Activated CD8-positive, alpha-beta T cell treated with anti-CD3 and anti-CD28 coated beads for 36 hours (primary cell): ENCODE measurements around the gene SPANXC. TPM values are rescaled to one million over a fixed set of nuclear protein-coding genes. Genes with fewer than 3 reads are reported as not detected.
"Not testable (repeated sequence)": the region's sequence is repeated elsewhere in the genome, so short reads cannot be mapped to it uniquely, and the experiment has no call there.

ENCODE experiments used
- ATAC-seq: fragments of 200-7000 bp; cut with Tn5 transposase; one replicate; pipeline ENCODE4 v1.10.0; 2021; ENCODE audit warnings: mild to moderate bottlenecking, moderate library complexity
- CTCF ChIA-PET: fragments of 350-600 bp; sonication (Branson Sonifier 250); formaldehyde crosslinking; loops from one replicate; lab custom pipeline; 2021; ENCODE audit warnings: antibody characterized with exemption; lab: Charles Lee
- POLR2A ChIA-PET: fragments of 350-600 bp; sonication (Branson Sonifier 250); formaldehyde crosslinking; loops from one replicate; lab custom pipeline; 2021; ENCODE audit warnings: antibody characterized with exemption; lab: Charles Lee
- DNase-seq: peaks from one replicate; pipeline ENCODE4 v3.0.0-alpha.2; 2020
- H3K27ac Mint-ChIP-seq: one replicate; pipeline ENCODE4 v1.8.0; 2021; ENCODE audit warnings: mild to moderate bottlenecking, mixed read lengths
- H3K27me3 Mint-ChIP-seq: one replicate; pipeline ENCODE4 v1.8.0; 2021; ENCODE audit warnings: mixed read lengths
- H3K36me3 Mint-ChIP-seq: one replicate; pipeline ENCODE4 v1.8.0; 2021; ENCODE audit warnings: low read depth, mixed read lengths
- H3K4me1 Mint-ChIP-seq: one replicate; pipeline ENCODE4 v1.8.0; 2021; ENCODE audit warnings: low read depth, mixed read lengths
- H3K4me3 Mint-ChIP-seq: one replicate; pipeline ENCODE4 v1.8.0; 2021; ENCODE audit warnings: mild to moderate bottlenecking, moderate library complexity, mixed read lengths
- H3K9me3 Mint-ChIP-seq: one replicate; pipeline ENCODE4 v1.8.0; 2021; ENCODE audit warnings: mixed read lengths
- CTCF ChIP-seq: fragments of 200-600 bp; IDR thresholded peaks from one replicate; pipeline ENCODE4 v1.8.0; 2022; ENCODE audit warnings: antibody characterized with exemption, mild to moderate bottlenecking
- intact Hi-C: fragments of 100-400 bp; cut with micrococcal nuclease; formaldehyde crosslinking; loops from one replicate; pipeline ENCODE4 v1.10.0; 2022
- total RNA-seq, 2 experiments: library from RNA; stranded (reverse); gene quantifications; one replicate each; pipeline ENCODE4 v1.2.3, GENCODE V29; 2021

SPANXC gene
- not detected for total RNA-seq

- H3K4me3 Mint-ChIP-seq, DNase-seq, CTCF ChIA-PET, H3K36me3 Mint-ChIP-seq, POLR2A ChIA-PET, H3K9me3 Mint-ChIP-seq, ATAC-seq, H3K27ac Mint-ChIP-seq, H3K27me3 Mint-ChIP-seq, H3K4me1 Mint-ChIP-seq, intact Hi-C loops: not testable (repeated sequence)
These were observed at the start of gene SPANXC for GRCh38 chrX:141242417-141242816. Gene SPANXC (minus strand): TSS chrX:141242517. CDS start chrX:141242457, 60 bp downstream.

GRCh38 chrX:141279476-141279875 lies 37.2 kb upstream of the SPANXC start:
- Mint-ChIP-seq H3K4me1 (no peaks in the 10 kb centered on the region), H3K9me3 (no peaks in the 10 kb centered on the region), H3K36me3 (no peaks in the 10 kb centered on the region), H3K4me3 (no peak overlapping the region), H3K27ac (no peak overlapping the region), H3K27me3 (no peaks in the 10 kb centered on the region)
- ATAC-seq (no peak), DNase-seq (no peak)
- ChIA-PET POLR2A (no interaction called here), CTCF (no interaction called here)
- TF ChIP-seq CTCF: no peak
- intact Hi-C loops: no loop called here

GRCh38 chrX:141278306-141278705 lies 36.0 kb upstream of the SPANXC start:
- no peak for ATAC-seq
- Mint-ChIP-seq H3K9me3 (no peaks in the 10 kb centered on the region), H3K27ac (no peak overlapping the region), H3K4me3 (no peak overlapping the region), H3K4me1 (no peaks in the 10 kb centered on the region), H3K36me3 (no peaks in the 10 kb centered on the region), H3K27me3 (no peaks in the 10 kb centered on the region)
- intact Hi-C loops: no loop called here
- DNase-seq: peak; percentile 6
- TF ChIP-seq CTCF: no peak
- POLR2A ChIA-PET: no interaction called here
- CTCF ChIA-PET: interaction anchor here (1.3 to 1.6 kb wide), 2 partner anchors 360 to 513 kb away, joined by 3 to 7 read pairs; no protein-coding TSS in a partner anchor

- intact Hi-C loops: no loop called here
- H3K27me3 Mint-ChIP-seq: no peaks in the 10 kb centered on the region
- POLR2A ChIA-PET: no interaction called here
- no peak overlapping the region for H3K27ac Mint-ChIP-seq
- H3K4me3 Mint-ChIP-seq: no peak overlapping the region
- no peaks in the 10 kb centered on the region for H3K4me1 Mint-ChIP-seq
- CTCF ChIA-PET: no interaction called here
- TF ChIP-seq CTCF: no peak
- DNase-seq (no peak), ATAC-seq (no peak)
- H3K36me3 Mint-ChIP-seq: no peaks in the 10 kb centered on the region
- peaks cover 10% of the 10 kb centered on the region for H3K9me3 Mint-ChIP-seq
These were observed 15.8 kb upstream of the SPANXC start for GRCh38 chrX:141258080-141258479.

- no peak overlapping the region for H3K27ac Mint-ChIP-seq
- TF ChIP-seq CTCF: no peak
- H3K27me3 Mint-ChIP-seq: no peaks in the 10 kb centered on the region
- no peaks in the 10 kb centered on the region for H3K36me3 Mint-ChIP-seq
- H3K9me3 Mint-ChIP-seq: peaks cover 2% of the 10 kb centered on the region
- DNase-seq (no peak), ATAC-seq (no peak)
- ChIA-PET POLR2A (no interaction called here), CTCF (no interaction called here)
- H3K4me1 Mint-ChIP-seq: no peaks in the 10 kb centered on the region
- intact Hi-C loops: no loop called here
- no peak overlapping the region for H3K4me3 Mint-ChIP-seq
These were observed 20.7 kb downstream of the SPANXC start for GRCh38 chrX:141221611-141222010.
